Neural crest cell (in vitro differentiated cells): ENCODE results near the gene KIAA1958. TPM values are rescaled to one million over a fixed set of nuclear protein-coding genes. Genes with fewer than 3 reads are reported as not detected.

Experiments
- DNase-seq: peaks from one replicate; pipeline ENCODE4 v3.0.0; 2021; ENCODE audit warnings: low read depth, mixed read lengths, low spot score
- H3K27ac Mint-ChIP-seq: one replicate; pipeline ENCODE4 v1.8.0; 2021; ENCODE audit warnings: mild to moderate bottlenecking, mixed read lengths; ENCODE audit not compliant: unreplicated experiment
- H3K27me3 Mint-ChIP-seq: 2 replicates; pipeline ENCODE4 v1.8.0; 2021; ENCODE audit warnings: low read depth, mild to moderate bottlenecking, mixed read lengths
- H3K36me3 Mint-ChIP-seq: 2 replicates; pipeline ENCODE4 v1.8.0; 2021; ENCODE audit warnings: low read depth, mild to moderate bottlenecking, mixed read lengths
- H3K4me1 Mint-ChIP-seq: 2 replicates; pipeline ENCODE4 v1.8.0; 2021; ENCODE audit warnings: mixed read lengths
- H3K4me3 Mint-ChIP-seq: one replicate; pipeline ENCODE4 v1.8.0; 2021; ENCODE audit warnings: mild to moderate bottlenecking, mixed read lengths
- H3K9me3 Mint-ChIP-seq: 2 replicates; pipeline ENCODE4 v1.8.0; 2021; ENCODE audit warnings: mixed read lengths
- total RNA-seq: library from RNA; stranded (reverse); gene quantifications from 2 replicates; pipeline ENCODE4 v1.2.1, GENCODE V29; 2021
- TF ChIP-seq, protein P1 (sequence below): fragments of 200-600 bp; sonication (generic); conservative IDR thresholded peaks from 2 replicates; pipeline ENCODE4 v1.5.0; 2021; ENCODE audit warnings: antibody characterized with exemption, mild to moderate bottlenecking

The KIAA1958 gene
- total RNA-seq, 1 donor from 2014 or later = 46.7 TPM

DNA sequence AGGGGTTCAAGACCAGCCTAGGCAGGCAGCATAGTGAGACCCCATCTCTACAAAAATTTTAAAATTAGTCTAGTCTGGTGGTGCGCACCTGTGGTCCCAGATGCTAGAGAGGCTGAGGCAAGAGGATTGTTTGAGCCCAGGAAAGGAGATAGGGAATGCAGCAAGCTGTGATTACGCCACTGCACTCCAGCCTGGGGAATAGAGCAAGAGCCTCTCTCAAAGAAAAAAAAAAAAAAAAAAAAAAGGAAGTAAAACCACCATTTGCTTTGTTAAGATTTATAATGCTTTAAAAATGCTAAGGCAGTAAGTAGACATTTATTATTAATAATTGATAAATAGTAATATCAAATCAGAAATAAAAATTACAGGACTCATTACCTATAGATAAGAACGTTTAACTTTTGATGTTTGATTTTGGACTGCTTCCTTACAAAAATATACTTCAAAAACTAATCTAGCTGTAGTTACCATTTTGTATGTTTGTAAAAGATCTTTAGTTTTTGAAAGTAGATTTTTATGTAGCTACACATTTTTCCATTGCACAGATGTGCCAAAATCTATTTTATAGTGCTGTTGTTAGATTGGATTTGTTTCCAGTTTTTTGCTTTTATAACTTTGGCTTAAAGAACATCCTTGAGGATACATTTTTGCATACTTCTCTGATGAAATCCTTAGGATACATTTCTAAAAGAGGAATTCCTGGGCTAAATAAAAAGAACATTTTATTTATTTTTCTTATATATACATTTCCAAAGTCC is 144.9 kb downstream of the KIAA1958 start:
- Mint-ChIP-seq H3K4me3 (no peak overlapping the region), H3K27me3 (no peaks in the 10 kb centered on the region), H3K36me3 (no peaks in the 10 kb centered on the region), H3K27ac (no peak overlapping the region), H3K4me1 (peaks cover 9% of the 10 kb centered on the region), H3K9me3 (peaks cover 2% of the 10 kb centered on the region)
- no peak for DNase-seq
- TF ChIP-seq, protein P1, sequence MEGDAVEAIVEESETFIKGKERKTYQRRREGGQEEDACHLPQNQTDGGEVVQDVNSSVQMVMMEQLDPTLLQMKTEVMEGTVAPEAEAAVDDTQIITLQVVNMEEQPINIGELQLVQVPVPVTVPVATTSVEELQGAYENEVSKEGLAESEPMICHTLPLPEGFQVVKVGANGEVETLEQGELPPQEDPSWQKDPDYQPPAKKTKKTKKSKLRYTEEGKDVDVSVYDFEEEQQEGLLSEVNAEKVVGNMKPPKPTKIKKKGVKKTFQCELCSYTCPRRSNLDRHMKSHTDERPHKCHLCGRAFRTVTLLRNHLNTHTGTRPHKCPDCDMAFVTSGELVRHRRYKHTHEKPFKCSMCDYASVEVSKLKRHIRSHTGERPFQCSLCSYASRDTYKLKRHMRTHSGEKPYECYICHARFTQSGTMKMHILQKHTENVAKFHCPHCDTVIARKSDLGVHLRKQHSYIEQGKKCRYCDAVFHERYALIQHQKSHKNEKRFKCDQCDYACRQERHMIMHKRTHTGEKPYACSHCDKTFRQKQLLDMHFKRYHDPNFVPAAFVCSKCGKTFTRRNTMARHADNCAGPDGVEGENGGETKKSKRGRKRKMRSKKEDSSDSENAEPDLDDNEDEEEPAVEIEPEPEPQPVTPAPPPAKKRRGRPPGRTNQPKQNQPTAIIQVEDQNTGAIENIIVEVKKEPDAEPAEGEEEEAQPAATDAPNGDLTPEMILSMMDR = no peak

DNA sequence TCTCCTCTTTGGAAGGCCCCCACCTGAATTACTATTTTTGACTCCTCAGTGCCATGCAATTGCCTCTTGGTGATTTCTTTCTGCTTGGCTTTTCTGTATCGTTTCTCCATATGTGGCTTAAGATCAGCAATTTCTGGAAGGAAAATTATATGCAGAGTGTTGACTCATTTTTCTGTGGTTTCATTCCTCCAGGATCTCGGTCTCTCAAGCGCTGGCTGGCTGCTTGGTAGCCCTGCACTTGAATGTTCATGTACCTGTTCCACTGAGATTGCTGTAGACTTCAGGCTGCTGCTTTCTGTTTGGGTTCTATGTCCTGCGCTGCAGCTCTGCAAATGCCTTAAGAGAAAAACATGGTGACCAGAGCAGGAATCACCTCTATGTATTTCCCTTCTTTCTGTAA is 153.7 kb downstream of the KIAA1958 start:
- no peaks in the 10 kb centered on the region for H3K4me1 Mint-ChIP-seq
- H3K27me3 Mint-ChIP-seq = no peaks in the 10 kb centered on the region
- H3K9me3 Mint-ChIP-seq = peaks cover 12% of the 10 kb centered on the region
- peaks cover 31% of the 10 kb centered on the region for H3K36me3 Mint-ChIP-seq
- no peak overlapping the region for H3K27ac Mint-ChIP-seq
- DNase-seq = no peak
- TF ChIP-seq, protein P1 = no peak
- no peak overlapping the region for H3K4me3 Mint-ChIP-seq

DNA sequence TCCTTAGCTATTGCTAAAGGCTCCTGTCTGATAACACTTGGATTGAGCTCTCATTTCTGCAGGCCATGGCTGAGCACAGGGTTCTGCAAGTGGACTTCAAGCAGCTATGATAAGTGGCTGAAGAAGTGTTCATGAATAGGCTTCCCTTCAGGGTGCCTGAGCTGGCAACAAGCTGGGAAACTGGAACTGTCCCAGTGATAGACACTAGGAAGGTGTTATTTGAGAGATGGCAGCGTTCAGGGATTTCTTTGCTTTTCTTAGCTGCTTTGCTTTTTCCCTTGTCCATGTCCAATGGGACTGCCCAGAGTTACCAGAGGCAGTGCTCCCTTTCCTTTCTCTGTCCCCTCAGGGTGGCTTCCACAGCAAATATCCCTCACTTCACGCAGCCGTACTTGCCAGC is 155.5 kb downstream of the KIAA1958 start:
- Mint-ChIP-seq H3K9me3 (peaks cover 12% of the 10 kb centered on the region), H3K27me3 (no peaks in the 10 kb centered on the region), H3K4me3 (no peak overlapping the region), H3K27ac (no peak overlapping the region), H3K4me1 (no peaks in the 10 kb centered on the region), H3K36me3 (peaks cover 44% of the 10 kb centered on the region)
- TF ChIP-seq, protein P1 = no peak
- no peak for DNase-seq

DNA sequence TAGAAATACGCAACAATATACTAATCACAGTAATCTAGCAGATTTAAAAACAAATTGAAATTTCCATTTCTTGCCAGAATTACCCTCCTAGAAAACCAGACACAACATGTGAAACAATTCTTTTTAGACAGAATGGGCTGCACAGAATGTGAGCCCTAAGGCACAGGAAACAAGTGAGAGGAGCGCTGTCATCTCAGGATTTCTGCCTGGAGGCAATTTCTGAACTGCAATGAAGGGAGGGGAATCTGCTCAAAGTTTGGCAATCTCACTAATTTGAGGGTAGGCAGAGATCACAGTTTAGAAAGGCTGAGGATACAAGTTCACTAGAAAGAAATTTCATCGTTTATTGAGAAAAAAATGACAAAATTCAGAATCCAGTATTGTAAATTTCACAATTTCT is 161.0 kb downstream of the KIAA1958 start:
- Mint-ChIP-seq H3K4me3 (no peak overlapping the region), H3K4me1 (peaks cover 5% of the 10 kb centered on the region), H3K9me3 (peaks cover 11% of the 10 kb centered on the region), H3K36me3 (peaks cover 45% of the 10 kb centered on the region), H3K27me3 (no peaks in the 10 kb centered on the region), H3K27ac (no peak overlapping the region)
- no peak for DNase-seq
- TF ChIP-seq, protein P1 = no peak

DNA sequence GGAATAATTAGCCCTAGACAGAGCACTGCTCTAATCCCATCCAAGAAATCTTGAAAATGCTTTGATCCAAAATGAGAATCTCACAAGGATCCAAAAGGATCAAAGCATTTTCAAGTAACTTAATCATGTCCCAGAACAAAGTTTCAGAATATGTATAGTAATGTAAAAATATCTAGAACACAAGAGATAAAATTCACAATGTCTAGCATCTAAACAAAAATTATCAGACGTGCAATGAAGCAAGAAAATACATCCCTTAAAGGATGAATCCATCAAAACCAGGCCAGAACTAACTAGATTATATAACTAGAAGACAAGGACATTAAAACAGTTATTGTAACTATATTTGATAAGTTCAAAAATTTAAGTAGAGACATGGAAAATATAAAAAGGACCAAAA is 162.0 kb downstream of the KIAA1958 start:
- Mint-ChIP-seq H3K4me3 (no peak overlapping the region), H3K4me1 (peaks cover 5% of the 10 kb centered on the region), H3K27ac (no peak overlapping the region), H3K36me3 (peaks cover 45% of the 10 kb centered on the region), H3K9me3 (peaks cover 13% of the 10 kb centered on the region), H3K27me3 (no peaks in the 10 kb centered on the region)
- TF ChIP-seq, protein P1 = no peak
- DNase-seq = no peak
